GM19035 (cell line): ENCODE data around the gene CAMK1D.
"Not testable (repeated sequence)": the region's sequence is repeated elsewhere in the genome, so short reads cannot be mapped to it uniquely, and the experiment has no call there.

Source experiments
- ATAC-seq: cut with Tn5 transposase; IDR thresholded peaks from one replicate; pipeline ENCODE4 v1.9.1; 2021; ENCODE audit not compliant: unreplicated experiment

CAMK1D gene

DNA sequence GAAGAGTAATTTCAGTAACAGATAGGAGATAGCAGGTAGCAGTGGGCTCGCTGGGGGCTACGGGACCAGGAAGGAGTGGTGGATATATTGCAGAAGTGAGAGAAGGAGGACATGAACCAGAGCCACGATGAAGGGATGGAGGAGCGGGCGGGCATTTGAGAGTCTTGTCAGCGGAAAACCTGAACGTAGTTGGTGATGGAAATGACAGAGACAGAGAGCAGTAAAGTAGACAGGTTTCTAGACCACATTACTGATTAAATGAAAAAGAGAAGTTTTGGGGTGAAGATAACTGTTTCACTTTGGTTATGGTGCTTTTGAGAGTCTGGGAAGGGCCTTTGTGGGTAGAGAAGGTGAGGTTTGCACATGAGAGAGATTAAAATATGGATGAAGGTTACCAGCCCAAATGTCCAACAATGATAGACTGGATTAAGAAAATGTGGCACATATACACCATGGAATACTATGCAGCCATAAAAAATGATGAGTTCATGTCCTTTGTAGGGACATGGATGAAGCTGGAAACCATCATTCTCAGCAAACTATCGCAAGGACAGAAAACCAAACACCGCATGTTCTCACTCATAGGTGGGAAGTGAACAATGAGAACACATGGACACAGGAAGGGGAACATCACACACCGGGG is 196.9 kb downstream of the CAMK1D start:
- not testable (repeated sequence) for ATAC-seq

DNA sequence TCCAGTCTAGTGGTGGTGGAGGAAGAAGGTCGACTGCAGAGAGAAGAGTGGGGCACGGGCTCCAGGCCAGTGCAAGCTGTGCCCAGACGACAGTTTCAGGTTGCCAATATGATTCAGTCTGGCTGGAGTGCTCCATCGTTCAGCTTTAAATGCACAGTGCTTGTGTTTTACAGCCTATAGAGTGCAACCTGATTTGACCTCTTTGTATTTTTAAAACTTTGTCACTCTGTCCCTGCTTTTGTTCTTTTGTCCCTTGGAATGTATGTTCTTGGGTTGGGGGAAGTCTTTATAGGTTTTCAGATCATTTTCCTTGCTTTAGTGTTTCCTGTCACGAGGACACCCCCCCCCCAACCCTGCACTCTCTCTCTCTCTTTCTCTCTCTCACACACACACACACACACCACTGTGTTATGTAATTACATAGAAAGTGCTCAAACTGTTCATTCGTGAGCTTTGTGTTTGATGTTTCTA is 198.0 kb downstream of the CAMK1D start:
- no peak for ATAC-seq

- no peak for ATAC-seq
Observed at GRCh38 chr10:12549297-12549696, 199.9 kb downstream of the CAMK1D start.

DNA sequence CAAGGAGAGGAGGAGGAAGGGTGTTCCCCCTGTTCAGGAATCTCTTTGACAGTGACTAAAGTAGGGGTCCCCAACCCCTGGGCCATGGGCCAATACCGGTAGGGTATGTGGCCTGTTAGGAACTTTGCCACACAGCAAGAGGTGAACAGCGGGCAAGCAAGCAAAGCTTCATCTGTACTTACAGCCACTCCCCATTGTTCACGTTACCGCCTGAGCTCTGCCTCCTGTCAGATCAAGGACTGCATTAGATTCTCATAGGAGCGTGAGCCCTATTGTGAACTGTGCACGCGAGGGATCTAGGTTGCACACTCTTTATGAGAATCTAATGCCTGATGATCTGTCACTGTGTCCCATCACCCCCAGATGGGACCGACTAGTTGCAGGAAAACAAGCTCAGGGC is 201.6 kb downstream of the CAMK1D start:
- no peak for ATAC-seq

DNA sequence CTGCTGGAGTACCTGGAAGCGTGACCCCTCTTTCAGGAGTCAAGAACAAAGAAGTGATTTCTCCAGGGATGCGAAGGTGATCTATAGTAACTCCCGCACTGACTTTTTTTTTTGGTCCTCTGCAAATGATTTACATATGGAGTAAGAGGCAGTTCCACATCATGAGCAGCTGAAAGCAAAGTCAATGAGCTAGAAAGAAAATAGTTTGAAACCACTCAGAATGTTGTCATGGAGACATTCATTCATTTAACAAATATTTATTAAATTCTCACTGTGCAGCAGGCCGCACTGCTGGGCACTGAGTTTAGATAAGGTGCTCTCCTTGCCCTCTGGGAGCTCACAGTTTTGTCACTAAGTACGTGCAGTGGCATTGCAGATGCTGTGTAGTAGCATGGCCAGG is 206.7 kb downstream of the CAMK1D start:
- no peak for ATAC-seq

- no peak for ATAC-seq
Observed at GRCh38 chr10:12559578-12560178, 210.3 kb downstream of the CAMK1D start.

- no peak for ATAC-seq
Observed at GRCh38 chr10:12561307-12561706, 212.0 kb downstream of the CAMK1D start.

DNA sequence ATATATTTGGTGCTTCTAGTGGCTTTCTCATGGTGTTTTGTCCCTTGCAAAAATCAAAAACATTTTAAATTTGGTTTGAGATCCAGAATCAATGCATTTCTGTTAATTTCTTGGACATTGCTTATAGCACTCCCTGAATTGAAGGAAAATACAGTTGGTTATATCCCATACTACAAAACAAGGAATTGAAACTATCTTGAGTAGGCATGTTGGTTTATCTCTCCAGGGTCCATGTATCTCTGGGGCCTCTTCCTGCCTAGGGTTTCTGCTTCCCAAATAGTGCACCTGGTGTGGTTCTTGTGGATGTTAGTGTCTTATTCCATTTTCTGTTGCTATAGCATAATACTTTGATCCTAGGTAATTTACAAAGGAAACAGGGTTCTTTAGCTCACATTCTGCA is 212.4 kb downstream of the CAMK1D start:
- ATAC-seq = no peak

- ATAC-seq = no peak
Observed at GRCh38 chr10:12563489-12563888, 214.1 kb downstream of the CAMK1D start.

GRCh38 chr10:12564173-12564572 is 214.8 kb downstream of the CAMK1D start:
- ATAC-seq = no peak

DNA sequence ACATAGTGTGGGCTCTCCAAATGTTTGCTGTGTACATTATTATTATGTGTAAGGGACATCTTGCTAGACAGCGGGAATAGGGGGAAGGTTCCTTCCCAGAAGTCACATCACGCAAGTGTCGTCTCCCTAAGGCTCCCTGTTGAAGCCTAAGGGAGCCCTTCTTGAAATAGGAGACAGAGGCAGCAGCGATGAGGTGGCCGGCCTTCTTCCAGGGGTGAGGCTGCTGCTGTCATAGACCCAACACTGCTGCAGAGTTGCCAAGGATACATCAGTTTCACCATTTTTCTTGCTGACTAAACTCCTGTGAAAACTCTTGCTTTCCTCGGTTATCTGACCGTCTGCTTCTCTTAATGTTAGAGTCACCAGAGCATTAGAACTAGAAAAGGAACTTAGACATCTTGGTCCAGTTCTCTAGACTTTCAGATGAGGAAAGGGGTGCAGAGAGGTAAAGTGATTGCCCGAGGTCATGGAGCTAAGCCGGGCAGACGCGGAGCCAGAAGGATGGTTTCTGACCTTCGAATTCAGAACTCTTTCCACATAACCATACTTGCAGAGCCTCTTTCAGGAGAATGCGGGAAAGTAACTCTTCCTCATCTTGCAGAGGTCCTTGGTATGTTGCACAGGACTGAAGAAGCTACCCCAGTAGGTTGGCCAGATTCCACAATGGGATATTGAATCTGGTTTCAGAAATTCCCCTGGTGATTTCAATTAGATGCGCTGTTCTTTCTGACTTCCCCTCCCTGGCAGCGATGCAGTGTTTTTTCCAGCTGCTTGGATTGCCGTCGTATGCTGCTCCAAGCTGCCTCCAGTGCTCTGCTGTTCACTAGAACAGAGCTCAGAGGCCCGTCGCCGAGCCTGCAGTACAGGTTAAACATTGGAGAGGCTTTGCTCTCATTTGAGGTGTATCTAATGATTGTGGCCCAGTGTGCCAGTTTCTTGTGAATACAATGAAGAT is 217.1 kb downstream of the CAMK1D start:
- no peak for ATAC-seq

DNA sequence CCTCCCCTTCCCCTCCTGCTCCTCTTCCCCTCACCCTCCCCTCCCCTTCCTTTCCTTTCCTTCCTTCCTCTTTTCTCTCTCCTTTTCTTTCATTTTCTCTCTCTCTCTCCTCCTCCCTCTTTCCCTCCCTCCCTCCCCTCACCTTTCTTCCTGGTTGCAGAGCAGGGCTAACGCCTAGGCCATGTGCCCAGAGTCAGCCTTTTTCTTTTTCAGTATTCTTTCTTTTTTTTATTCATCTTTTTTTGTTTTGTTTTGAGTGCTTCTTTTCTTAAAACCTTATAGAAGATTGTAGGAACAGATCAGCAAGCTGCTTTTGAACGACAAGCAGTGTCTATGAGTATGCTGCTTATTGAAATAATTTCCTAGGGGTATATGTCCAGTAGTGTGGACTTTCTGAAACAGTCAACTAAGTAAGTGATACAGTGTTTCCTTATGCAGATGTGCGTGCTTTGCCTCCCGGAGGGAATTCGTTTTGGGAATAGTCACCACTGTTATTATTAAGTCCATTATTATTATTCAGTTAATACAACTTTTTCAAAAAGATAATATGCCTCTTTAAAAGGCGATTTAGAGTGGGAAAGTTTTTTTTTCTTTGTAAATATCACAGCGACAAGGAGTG is 219.2 kb downstream of the CAMK1D start:
- no peak for ATAC-seq

DNA sequence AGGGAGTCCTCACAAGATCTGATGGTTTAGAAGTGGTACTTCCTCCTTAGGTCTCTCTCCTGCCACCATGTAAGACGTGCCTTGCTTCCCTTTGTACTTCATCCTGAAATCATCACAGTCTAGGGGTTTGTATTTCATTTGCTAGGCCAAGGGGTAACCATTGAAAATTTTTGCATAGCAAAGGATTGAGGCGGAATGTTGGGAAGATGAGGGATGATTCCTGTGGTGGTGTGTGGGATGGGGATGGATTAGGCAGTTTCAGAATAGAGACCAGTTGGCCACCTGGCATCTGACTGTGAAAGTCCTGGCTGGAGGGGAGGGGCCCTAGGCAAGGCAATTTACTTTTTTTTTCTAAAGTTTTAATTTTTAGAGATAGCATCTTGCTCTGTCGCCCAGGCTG is 222.9 kb downstream of the CAMK1D start:
- ATAC-seq = no peak

GRCh38 chr10:12577610-12578009 is 228.3 kb downstream of the CAMK1D start:
- no peak for ATAC-seq

DNA sequence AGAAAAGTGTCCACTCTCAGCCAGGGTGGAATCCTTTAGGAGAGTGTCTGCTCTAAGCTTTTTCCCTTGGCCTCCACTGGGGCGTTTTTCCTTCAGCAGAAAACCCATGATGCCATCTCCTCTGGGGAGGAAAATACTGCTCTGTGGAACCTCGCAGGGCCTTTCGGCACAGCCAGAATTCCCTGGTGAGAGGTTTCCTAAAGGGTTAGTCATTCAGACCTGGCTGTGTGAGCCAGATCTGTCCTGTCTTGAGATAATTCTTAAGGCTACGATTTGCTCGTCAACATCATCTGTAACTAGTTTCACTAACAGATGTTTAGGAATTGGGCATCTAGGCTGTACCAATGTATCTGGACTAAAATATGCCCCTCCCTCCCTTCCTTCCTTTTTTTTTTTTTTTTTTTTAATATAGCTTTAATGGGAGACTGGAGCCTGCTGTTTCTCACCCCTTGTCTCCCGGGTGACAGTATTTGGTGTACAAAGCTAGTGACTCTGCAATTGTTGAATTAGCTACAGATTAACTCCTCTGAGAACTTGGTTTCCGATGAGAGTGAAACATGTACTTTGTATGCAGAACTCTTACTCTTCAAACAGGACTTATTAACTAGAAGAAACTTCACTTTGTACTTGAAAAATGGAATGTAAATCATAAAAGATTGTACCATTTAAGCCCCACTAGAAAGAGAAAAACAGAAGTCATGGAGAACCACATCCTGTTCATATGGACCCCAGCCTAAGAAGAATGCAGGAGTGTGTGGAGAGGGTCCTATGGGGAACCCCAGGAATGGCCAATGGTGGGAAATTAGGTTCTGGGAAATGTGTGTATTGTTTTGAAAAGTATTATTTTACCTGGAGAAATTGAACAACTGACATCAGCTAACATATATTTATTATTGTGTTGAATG is 230.9 kb downstream of the CAMK1D start:
- no peak for ATAC-seq

GRCh38 chr10:12583891-12584595 is 234.7 kb downstream of the CAMK1D start:
- no peak for ATAC-seq

DNA sequence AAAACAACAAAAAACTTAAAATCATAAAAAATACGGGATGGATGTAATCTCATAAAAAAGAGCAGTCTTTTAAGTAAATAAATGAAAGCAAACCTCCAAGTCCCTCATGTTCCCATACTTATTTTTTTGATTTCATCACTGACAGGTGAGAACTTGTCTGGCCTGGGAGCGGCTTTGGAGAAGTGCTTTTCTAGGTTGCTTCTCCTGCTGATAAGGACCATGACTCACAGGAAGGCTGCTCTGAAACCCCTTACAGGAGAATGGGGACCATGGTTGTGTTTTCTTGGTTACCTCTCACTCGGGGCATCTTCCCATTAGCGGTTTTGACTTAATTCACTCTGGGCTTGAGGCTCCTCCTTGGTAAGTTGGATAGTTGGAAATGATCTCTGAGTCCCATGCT is 237.4 kb downstream of the CAMK1D start:
- ATAC-seq = no peak

GRCh38 chr10:12587451-12587888 is 238.1 kb downstream of the CAMK1D start:
- no peak for ATAC-seq

DNA sequence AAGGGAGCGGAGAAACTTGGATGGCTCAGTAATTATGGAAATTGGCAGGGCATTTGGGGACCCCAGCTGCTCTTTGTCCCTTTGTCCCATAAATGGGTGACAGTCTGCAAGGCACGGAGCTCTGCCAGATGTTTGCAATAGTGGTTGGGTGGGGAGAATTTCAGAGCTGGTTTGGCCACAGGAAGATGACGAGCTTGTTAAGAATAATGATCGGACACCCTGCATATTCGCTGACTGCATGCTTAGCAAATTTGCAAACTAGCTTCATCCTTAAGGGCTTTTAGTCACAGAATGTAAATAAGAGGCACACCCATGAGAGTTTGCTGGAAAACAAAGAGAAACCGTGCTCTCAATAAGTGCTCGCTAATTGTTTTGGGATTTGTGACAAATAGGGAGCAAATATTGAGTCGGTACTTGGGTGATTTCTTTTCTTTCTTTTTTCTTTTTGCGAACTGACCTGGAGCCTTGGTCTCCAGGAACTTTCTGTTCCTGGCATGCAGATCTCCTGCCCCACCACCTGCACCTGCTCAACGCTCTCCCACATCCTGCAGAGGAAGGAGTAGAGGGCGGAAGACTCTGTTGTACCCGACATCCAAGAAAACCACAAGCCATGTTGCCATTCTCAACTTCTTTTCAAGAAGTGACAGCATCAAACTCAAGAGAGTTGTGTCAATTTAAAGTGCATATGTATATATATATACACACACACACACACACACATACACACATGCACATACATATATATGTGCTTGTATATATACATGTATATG is 238.9 kb downstream of the CAMK1D start:
- no peak for ATAC-seq
